K562 (cell line): ENCODE results near the gene MEIS1. TPM values are rescaled to one million over a fixed set of nuclear protein-coding genes. Genes with fewer than 3 reads are reported as not detected.

Experiments
- ATAC-seq: fragments of 200-7000 bp; cut with Tn5 transposase; 3 replicates; pipeline ENCODE4 v1.9.1; 2020; ENCODE audit warnings: moderate library complexity
- BruUV-seq: library from RNA; stranded (reverse); fragments of 400-500 nt; replicated peaks from 2 replicates; lab custom pipeline; 2021; lab: Mats Ljungman, UMichigan
- CTCF ChIA-PET: fragments of 300-600 bp; formaldehyde crosslinking; extraction: SDS; loops from one replicate; lab custom pipeline; 2021; ENCODE audit warnings: low intra/inter-chr PET ratio; lab: Yijun Ruan, JAX
- POLR2A ChIA-PET: fragments of 300-600, 350-650 bp; sonication (Branson Sonifier 250); formaldehyde crosslinking; extraction: SDS; loops from one replicate; lab custom pipeline; 2021; ENCODE audit warnings: antibody characterized with exemption, inconsistent platforms; lab: Yijun Ruan, JAX
- DNase-seq, 4 experiments: peaks; one replicate each; pipeline versions ENCODE4 v3.0.0 to v3.0.0-alpha.2; 2011 to 2018; ENCODE audit warnings: low spot score in 3 of 4, mixed read lengths in 3 of 4; ENCODE audit errors: extremely low read depth in 1 of 4
- FAIRE-seq: peaks from 2 replicates; lab custom pipeline; 2011; peaks lifted over from hg19 to GRCh38; lab: Jason Lieb, UNC
- H2AFZ ChIP-seq: 2 replicates; pipeline ENCODE4 v1.6.0; 2011; ENCODE audit warnings: low read depth, low read length, control low read depth, inconsistent platforms
- H3K27ac ChIP-seq: fragments of 200-600 bp; 3 replicates; pipeline ENCODE4 v1.8.0; 2011; ENCODE audit warnings: low read depth, mild to moderate bottlenecking, control low read depth, inconsistent platforms, low read length, moderate library complexity, mixed read lengths; ENCODE audit errors: extremely low read depth
- H3K27me3 ChIP-seq, 2 experiments: fragments of 300-600 bp in 1 of 2; 2 replicates in 1 of 2; 3 replicates in 1 of 2; pipeline versions ENCODE4 v1.6.0 to v1.8.0; 2011; ENCODE audit warnings: inconsistent platforms in 2 of 2, low read length in 2 of 2, mild to moderate bottlenecking in 1 of 2, mixed read lengths in 1 of 2, moderate library complexity in 1 of 2; ENCODE audit not compliant: control insufficient read depth in 2 of 2, insufficient read depth in 2 of 2
- H3K36me3 ChIP-seq: fragments of 300-600 bp; 3 replicates; pipeline ENCODE4 v1.8.0; 2011; ENCODE audit warnings: mild to moderate bottlenecking, low read length, inconsistent platforms; ENCODE audit not compliant: control insufficient read depth, insufficient read depth
- H3K4me1 ChIP-seq, 2 experiments: fragments of 200-600 bp in 1 of 2; replicated peaks in 1 of 2; 2 replicates in 1 of 2; 3 replicates in 1 of 2; pipeline versions ENCODE4 v1.5.1 to v1.8.0; 2011; ENCODE audit warnings: inconsistent platforms in 2 of 2, low read length in 2 of 2, mild to moderate bottlenecking in 1 of 2, mixed read lengths in 1 of 2, moderate library complexity in 1 of 2; ENCODE audit not compliant: control insufficient read depth in 2 of 2, insufficient read depth in 2 of 2
- H3K4me2 ChIP-seq: 2 replicates; pipeline ENCODE4 v1.6.1; 2011; ENCODE audit warnings: low read length, control low read depth, inconsistent platforms, mixed read lengths; ENCODE audit not compliant: insufficient read depth
- H3K4me3 ChIP-seq: fragments of 200-600 bp; sonication (generic), shearing (Covaris generic); 2 replicates; pipeline ENCODE4 v1.5.1; 2016; ENCODE audit warnings: control low read depth, inconsistent platforms
- H3K79me2 ChIP-seq: fragments of 200-600 bp; 3 replicates; pipeline ENCODE4 v1.8.0; 2011; ENCODE audit warnings: low read length, inconsistent platforms; ENCODE audit not compliant: control insufficient read depth, insufficient read depth
- H3K9ac ChIP-seq, 2 experiments: 2 replicates each; pipeline versions ENCODE4 v1.6.0 to v1.6.1; 2011; ENCODE audit warnings: low read depth in 2 of 2, low read length in 2 of 2, control low read depth in 1 of 2, inconsistent platforms in 1 of 2, mild to moderate bottlenecking in 1 of 2, mixed read lengths in 1 of 2; ENCODE audit not compliant: insufficient read depth in 1 of 2
- H3K9me1 ChIP-seq: one replicate; pipeline ENCODE4 v1.6.0; 2011; ENCODE audit warnings: inconsistent platforms, mild to moderate bottlenecking, low read length, moderate library complexity; ENCODE audit not compliant: control insufficient read depth, insufficient read depth
- H3K9me3 ChIP-seq: replicated peaks from 2 replicates; pipeline ENCODE4 v1.5.1; 2011; ENCODE audit warnings: low read depth, low read length, inconsistent platforms; ENCODE audit not compliant: control insufficient read depth, insufficient read depth
- H4K20me1 ChIP-seq: replicated peaks from 2 replicates; pipeline ENCODE4 v1.6.1; 2011; ENCODE audit warnings: low read length, inconsistent platforms, mixed read lengths; ENCODE audit not compliant: control insufficient read depth, insufficient read depth
- CHCHD3 ChIP-seq: fragments of 250-450 bp; sonication (Bioruptor Pico); IDR thresholded peaks from 2 replicates; pipeline ENCODE4 v2.1.2; 2022; ENCODE audit warnings: mild to moderate bottlenecking
- MTA1 ChIP-seq: fragments of 450-650 bp; IDR thresholded peaks from 2 replicates; pipeline ENCODE4 v1.6.1; 2017; ENCODE audit warnings: borderline replicate concordance
- WGBS: fragments of 100-300 bp; shearing (Covaris generic); methylation state at CpG from one replicate; pipeline ENCODE4 v1.1.6; 2016; ENCODE audit warnings: low coverage, mixed read lengths; ENCODE audit not compliant: insufficient coverage; ENCODE audit errors: missing lambda C conversion rate; 5-methylcytosine and 5-hydroxymethylcytosine counted together
- in situ Hi-C: fragments of 300-500 bp; cut with MboI; formaldehyde crosslinking; loops from 4 replicates; pipeline ENCODE4 v1.15.0; 2018; ENCODE audit warnings: inconsistent platforms, mixed read lengths
- intact Hi-C: fragments of 100-400 bp; cut with micrococcal nuclease; formaldehyde crosslinking; loops from 2 replicates; pipeline ENCODE4 v1.14.2; 2022
- polyA plus RNA-seq, 8 experiments: library from polyadenylated mRNA; depleted of rRNA in 4 of 8; stranded (reverse) in 5 of 8; unstranded in 3 of 8; fragments of >200 nt; fragmentation: Nextera tagmentation in 2 of 8; fragmentation: Illumina TruSeq in 1 of 8; extraction: Ambion mirVana in 2 of 8; extraction: Trizol in 1 of 8; gene quantifications; 2 replicates each; pipeline versions ENCODE4 v1.2.1 to v1.2.3, GENCODE V29; 2011 to 2014; ENCODE audit warnings: inconsistent platforms in 1 of 8, missing spikeins in 1 of 8
- total RNA-seq, 7 experiments: library from RNA; depleted of rRNA in 6 of 7; stranded (reverse); fragments of >200 nt in 6 of 7; fragmentation: Illumina TruSeq in 2 of 7; extraction: Trizol in 2 of 7; gene quantifications; 2 replicates each; pipeline versions ENCODE4 v1.2.1 to v1.2.3, GENCODE V29; 2011 to 2021; ENCODE audit warnings: low replicate concordance in 1 of 7
- TF ChIP-seq, protein P1 (sequence below): fragments of 250-450 bp; sonication (Bioruptor Pico); IDR thresholded peaks from 2 replicates; pipeline ENCODE4 v1.8.0; 2021; ENCODE audit warnings: moderate library complexity, mild to moderate bottlenecking, inconsistent platforms

The MEIS1 gene
- total and polyA plus RNA-seq, 9 of the 15 experiments (the other 6 are each of a cell fraction or from before 2014, with no cell fraction given): 2.3 to 9.0 (median 5.9) TPM

- no peak for TF ChIP-seq MTA1
- TF ChIP-seq, protein P1, sequence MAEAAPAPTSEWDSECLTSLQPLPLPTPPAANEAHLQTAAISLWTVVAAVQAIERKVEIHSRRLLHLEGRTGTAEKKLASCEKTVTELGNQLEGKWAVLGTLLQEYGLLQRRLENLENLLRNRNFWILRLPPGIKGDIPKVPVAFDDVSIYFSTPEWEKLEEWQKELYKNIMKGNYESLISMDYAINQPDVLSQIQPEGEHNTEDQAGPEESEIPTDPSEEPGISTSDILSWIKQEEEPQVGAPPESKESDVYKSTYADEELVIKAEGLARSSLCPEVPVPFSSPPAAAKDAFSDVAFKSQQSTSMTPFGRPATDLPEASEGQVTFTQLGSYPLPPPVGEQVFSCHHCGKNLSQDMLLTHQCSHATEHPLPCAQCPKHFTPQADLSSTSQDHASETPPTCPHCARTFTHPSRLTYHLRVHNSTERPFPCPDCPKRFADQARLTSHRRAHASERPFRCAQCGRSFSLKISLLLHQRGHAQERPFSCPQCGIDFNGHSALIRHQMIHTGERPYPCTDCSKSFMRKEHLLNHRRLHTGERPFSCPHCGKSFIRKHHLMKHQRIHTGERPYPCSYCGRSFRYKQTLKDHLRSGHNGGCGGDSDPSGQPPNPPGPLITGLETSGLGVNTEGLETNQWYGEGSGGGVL (CRISPR knock-in tag): no peak
- TF ChIP-seq CHCHD3 (CRISPR knock-in tag): no peak
- Histone ChIP-seq H3K9ac (no peak overlapping the region), H3K36me3 (no peaks in the 10 kb centered on the region), H3K79me2 (no peaks in the 10 kb centered on the region), H3K27ac (no peak overlapping the region), H2AFZ (no peak overlapping the region), H3K9me1 (no peaks in the 10 kb centered on the region), H3K4me2 (no peak overlapping the region), H3K27me3 (no peaks in the 10 kb centered on the region), H3K4me1 (no peaks in the 10 kb centered on the region; a peak in 1 of 5 replicates), H3K4me3 (no peak overlapping the region), H4K20me1 (no peaks in the 10 kb centered on the region), H3K9me3 (no peaks in the 10 kb centered on the region)
- in situ Hi-C loops: no loop called here
- ATAC-seq (no peak), FAIRE-seq (no peak), DNase-seq (no peak)
- no TSS peak for BruUV-seq
- ChIA-PET POLR2A (no interaction called here), CTCF (no interaction called here)
- WGBS: 30% methylated on average over 6 of the region's 6 CpGs
- intact Hi-C loops: no loop called here
These were observed 87.9 kb downstream of the MEIS1 start for GRCh38 chr2:66522611-66523376.
